HepG2 (cell line): ENCODE data around the gene TBX21. TPM values are rescaled to one million over a fixed set of nuclear protein-coding genes. Genes with fewer than 3 reads are reported as not detected.

Experiments
- ARID4A ChIP-seq: sonication (generic); formaldehyde crosslinking; IDR thresholded peaks from 2 replicates; pipeline ENCODE4 v1.5.0; 2020; ENCODE audit warnings: mild to moderate bottlenecking, missing genetic modification reagents, borderline replicate concordance
- ARNT2 ChIP-seq: sonication (generic); formaldehyde crosslinking; IDR thresholded peaks from 2 replicates; pipeline ENCODE4 v1.8.0; 2022; ENCODE audit warnings: mild to moderate bottlenecking, low read depth, missing genetic modification reagents, moderate library complexity
- HMG20A ChIP-seq: IDR thresholded peaks from 2 replicates; pipeline ENCODE4 v1.6.1; 2016; ENCODE audit warnings: borderline replicate concordance
- HNRNPK ChIP-seq: fragments of 200-400 bp; formaldehyde crosslinking; IDR thresholded peaks from 2 replicates; pipeline ENCODE4 v1.6.1; 2018; ENCODE audit warnings: low read length, low read depth, moderate library complexity, mild to moderate bottlenecking; ENCODE audit not compliant: poor library complexity, severe bottlenecking
- HNRNPUL1 ChIP-seq: fragments of 200-400 bp; formaldehyde crosslinking; IDR thresholded peaks from 2 replicates; pipeline ENCODE4 v1.6.1; 2017; ENCODE audit warnings: low read depth, mild to moderate bottlenecking, low read length, moderate library complexity
- KDM2A ChIP-seq: sonication (generic); formaldehyde crosslinking; IDR thresholded peaks from 2 replicates; pipeline ENCODE4 v1.4.0; 2020; ENCODE audit warnings: low read depth, missing genetic modification reagents, borderline replicate concordance
- KDM4B ChIP-seq: sonication (generic); formaldehyde crosslinking; IDR thresholded peaks from 2 replicates; pipeline ENCODE4 v1.4.0; 2020; ENCODE audit warnings: missing genetic modification reagents
- NFE2 ChIP-seq: sonication (generic); formaldehyde crosslinking; IDR thresholded peaks from 2 replicates; pipeline ENCODE4 v1.4.0; 2020; ENCODE audit warnings: missing genetic modification reagents
- ONECUT2 ChIP-seq: sonication (generic); formaldehyde crosslinking; IDR thresholded peaks from 2 replicates; pipeline ENCODE4 v1.4.0; 2020; ENCODE audit warnings: missing genetic modification reagents
- POGK ChIP-seq: sonication (generic); formaldehyde crosslinking; conservative IDR thresholded peaks from 2 replicates; pipeline ENCODE4 v1.8.0; 2022; ENCODE audit warnings: mild to moderate bottlenecking, moderate library complexity, missing genetic modification reagents
- RBM22 ChIP-seq: fragments of 200-400 bp; formaldehyde crosslinking; optimal IDR thresholded peaks from 2 replicates; pipeline ENCODE3; 2017; ENCODE audit warnings: mild to moderate bottlenecking, low read length, moderate library complexity
- SALL1 ChIP-seq: sonication (generic); formaldehyde crosslinking; IDR thresholded peaks from 2 replicates; pipeline ENCODE4 v1.8.0; 2022; ENCODE audit warnings: mild to moderate bottlenecking, missing genetic modification reagents
- SUZ12 ChIP-seq: fragments of 150-350 bp; IDR thresholded peaks from 2 replicates; pipeline ENCODE4 v1.6.1; 2014; ENCODE audit warnings: low read depth, low read length
- SYNCRIP ChIP-seq: fragments of 200-400 bp; formaldehyde crosslinking; IDR thresholded peaks from 2 replicates; pipeline ENCODE4 v1.6.1; 2018; ENCODE audit warnings: mild to moderate bottlenecking, low read depth, low read length; ENCODE audit not compliant: insufficient read depth
- ZBTB42 ChIP-seq: sonication (generic); formaldehyde crosslinking; IDR thresholded peaks from 2 replicates; pipeline ENCODE4 v1.5.0; 2020; ENCODE audit warnings: mild to moderate bottlenecking, missing genetic modification reagents
- ZBTB7B ChIP-seq: sonication (generic); formaldehyde crosslinking; IDR thresholded peaks from 2 replicates; pipeline ENCODE4 v1.4.0; 2020; ENCODE audit warnings: missing genetic modification reagents
- ZFP91 ChIP-seq: sonication (generic); formaldehyde crosslinking; IDR thresholded peaks from 2 replicates; pipeline ENCODE4 v1.9.0; 2022; ENCODE audit warnings: missing genetic modification reagents, mild to moderate bottlenecking, borderline replicate concordance
- ZKSCAN5 ChIP-seq: sonication (generic); formaldehyde crosslinking; IDR thresholded peaks from 2 replicates; pipeline ENCODE4 v1.5.1; 2020; ENCODE audit warnings: mild to moderate bottlenecking, missing genetic modification reagents
- ZSCAN9 ChIP-seq: IDR thresholded peaks from 2 replicates; pipeline ENCODE4 v1.6.1; 2016; ENCODE audit warnings: borderline replicate concordance
- ZUFSP ChIP-seq: sonication (generic); formaldehyde crosslinking; IDR thresholded peaks from 2 replicates; pipeline ENCODE4 v1.9.0; 2021; ENCODE audit warnings: missing genetic modification reagents, mild to moderate bottlenecking, borderline replicate concordance
- polyA plus RNA-seq, 8 experiments: library from polyadenylated mRNA; depleted of rRNA in 3 of 8; stranded (reverse) in 7 of 8; unstranded in 1 of 8; fragments of >200 nt; fragmentation: Illumina TruSeq in 4 of 8; extraction: Trizol in 4 of 8; gene quantifications; 2 replicates each; pipeline versions ENCODE4 v1.2.1 to v1.2.3, GENCODE V29; 2011 to 2016; ENCODE audit warnings: low read depth in 4 of 8, missing spikeins in 1 of 8, mixed read lengths in 1 of 8; ENCODE audit not compliant: insufficient read depth in 1 of 8
- total RNA-seq, 5 experiments: library from RNA; depleted of rRNA; stranded (reverse); fragments of >200 nt; fragmentation: Illumina TruSeq; extraction: Trizol; gene quantifications; 2 replicates each; pipeline ENCODE4 v1.2.3, GENCODE V29; 2016; ENCODE audit warnings: low read depth in 1 of 5

TBX21 gene
- total and polyA plus RNA-seq, 2 of the 13 experiments (the other 11 are each of a cell fraction or from before 2014, with no cell fraction given), result not detected

GRCh38 chr17:47742319-47743181 lies 9.5 kb downstream of the TBX21 start (continued):
- TF ChIP-seq ARID4A (CRISPR knock-in tag) (peak; percentile 46; the same call in 1 of the 2 replicates), HMG20A (CRISPR knock-in tag) (no peak), NFE2 (CRISPR knock-in tag) (no peak), ZKSCAN5 (CRISPR knock-in tag) (no peak), ZBTB42 (CRISPR knock-in tag) (no peak), POGK (CRISPR knock-in tag) (0 out of 2 replicates have a peak, but pooled peaks have one; percentile 60), SALL1 (CRISPR knock-in tag) (peak; percentile 46; the same call in 1 of the 2 replicates), ZBTB7B (CRISPR knock-in tag) (peak; percentile 27; the same call in 1 of the 2 replicates), ARNT2 (CRISPR knock-in tag) (peak; percentile 63; the same call in 1 of the 2 replicates), ONECUT2 (no peak), KDM4B (CRISPR knock-in tag) (no peak), HNRNPK (peak; percentile 75), SYNCRIP (no peak), RBM22 (no peak), ZSCAN9 (CRISPR knock-in tag) (no peak), SUZ12 (no peak), HNRNPUL1 (no peak), ZUFSP (CRISPR knock-in tag) (no peak), ZFP91 (peak; percentile 46; the same call in 1 of the 2 replicates), KDM2A (CRISPR knock-in tag) (no peak)
